IMR-90 (cell line): ENCODE data around the gene MPRIP.

Experiments used
- CHD1 ChIP-seq: IDR thresholded peaks from 2 replicates; pipeline ENCODE4 v1.6.1; 2012; ENCODE audit warnings: low read depth, low read length, improper control_type of control experiment
- POLR2A ChIP-seq: IDR thresholded peaks from 2 replicates; pipeline ENCODE4 v1.6.1; 2012; ENCODE audit warnings: mild to moderate bottlenecking, low read depth, low read length
- TF ChIP-seq, protein P1 (sequence below): conservative IDR thresholded peaks from 2 replicates; pipeline ENCODE4 v1.5.1; 2012; ENCODE audit warnings: mild to moderate bottlenecking, low read depth, low read length, improper control_type of control experiment
- TF ChIP-seq, protein P2 (sequence below): fragments of 150-350 bp; IDR thresholded peaks from 2 replicates; pipeline ENCODE4 v1.6.1; 2017; ENCODE audit warnings: mild to moderate bottlenecking, antibody characterized with exemption, low read length, low read depth

DNA sequence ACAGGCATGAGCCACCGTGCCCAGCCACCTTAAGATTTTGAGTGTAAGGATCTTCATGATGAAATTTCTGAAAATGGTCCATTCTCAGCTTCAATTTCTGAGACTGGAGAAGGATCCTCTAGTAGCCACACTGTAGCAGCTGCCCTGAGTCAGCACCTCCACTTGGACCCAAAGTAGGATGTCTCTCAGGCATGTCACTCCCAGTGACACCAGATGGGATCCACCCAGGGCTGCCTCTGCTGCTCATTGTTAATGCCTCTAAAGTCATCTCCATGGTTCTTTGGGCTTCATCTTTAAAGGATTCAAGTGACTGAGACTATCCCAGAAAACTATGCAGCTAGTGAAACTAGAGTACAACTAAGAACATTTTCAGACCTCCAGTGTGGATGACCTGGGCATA, 156.0 kb downstream of the MPRIP start:
- TF ChIP-seq, protein P1, sequence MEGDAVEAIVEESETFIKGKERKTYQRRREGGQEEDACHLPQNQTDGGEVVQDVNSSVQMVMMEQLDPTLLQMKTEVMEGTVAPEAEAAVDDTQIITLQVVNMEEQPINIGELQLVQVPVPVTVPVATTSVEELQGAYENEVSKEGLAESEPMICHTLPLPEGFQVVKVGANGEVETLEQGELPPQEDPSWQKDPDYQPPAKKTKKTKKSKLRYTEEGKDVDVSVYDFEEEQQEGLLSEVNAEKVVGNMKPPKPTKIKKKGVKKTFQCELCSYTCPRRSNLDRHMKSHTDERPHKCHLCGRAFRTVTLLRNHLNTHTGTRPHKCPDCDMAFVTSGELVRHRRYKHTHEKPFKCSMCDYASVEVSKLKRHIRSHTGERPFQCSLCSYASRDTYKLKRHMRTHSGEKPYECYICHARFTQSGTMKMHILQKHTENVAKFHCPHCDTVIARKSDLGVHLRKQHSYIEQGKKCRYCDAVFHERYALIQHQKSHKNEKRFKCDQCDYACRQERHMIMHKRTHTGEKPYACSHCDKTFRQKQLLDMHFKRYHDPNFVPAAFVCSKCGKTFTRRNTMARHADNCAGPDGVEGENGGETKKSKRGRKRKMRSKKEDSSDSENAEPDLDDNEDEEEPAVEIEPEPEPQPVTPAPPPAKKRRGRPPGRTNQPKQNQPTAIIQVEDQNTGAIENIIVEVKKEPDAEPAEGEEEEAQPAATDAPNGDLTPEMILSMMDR: no peak
- TF ChIP-seq CHD1 (no peak), POLR2A (no peak)
- TF ChIP-seq, protein P2, sequence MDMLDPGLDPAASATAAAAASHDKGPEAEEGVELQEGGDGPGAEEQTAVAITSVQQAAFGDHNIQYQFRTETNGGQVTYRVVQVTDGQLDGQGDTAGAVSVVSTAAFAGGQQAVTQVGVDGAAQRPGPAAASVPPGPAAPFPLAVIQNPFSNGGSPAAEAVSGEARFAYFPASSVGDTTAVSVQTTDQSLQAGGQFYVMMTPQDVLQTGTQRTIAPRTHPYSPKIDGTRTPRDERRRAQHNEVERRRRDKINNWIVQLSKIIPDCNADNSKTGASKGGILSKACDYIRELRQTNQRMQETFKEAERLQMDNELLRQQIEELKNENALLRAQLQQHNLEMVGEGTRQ: no peak
